NCI-H2196 (cell line): Measurements from ENCODE around the gene CHST10.

Experiments
- DNase-seq: peaks from one replicate; lab custom pipeline; 2025; ENCODE audit not compliant: unreplicated experiment; lab: John Stamatoyannopoulos, UW

The CHST10 gene

GRCh38 chr2:100417711-100418124 is 250 bp upstream of the CHST10 start:
- DNase-seq: no peak

- DNase-seq: no peak
These were observed 1.0 kb downstream of the CHST10 start for GRCh38 chr2:100416397-100416934.

- no peak for DNase-seq
These were observed 3.9 kb downstream of the CHST10 start for GRCh38 chr2:100413571-100413970.

GRCh38 chr2:100412881-100413321 is 4.6 kb downstream of the CHST10 start:
- no peak for DNase-seq

- DNase-seq: no peak
These were observed 5.0 kb downstream of the CHST10 start for GRCh38 chr2:100412466-100412865.

GRCh38 chr2:100411841-100412292 is 5.6 kb downstream of the CHST10 start:
- DNase-seq: no peak

- no peak for DNase-seq
These were observed 7.4 kb downstream of the CHST10 start for GRCh38 chr2:100409975-100410647.

GRCh38 chr2:100409461-100409860 is 8.0 kb downstream of the CHST10 start:
- no peak for DNase-seq

- DNase-seq: no peak
These were observed 8.5 kb downstream of the CHST10 start for GRCh38 chr2:100408941-100409340.

GRCh38 chr2:100408104-100408503 is 9.4 kb downstream of the CHST10 start:
- no peak for DNase-seq

- no peak for DNase-seq
These were observed 9.9 kb downstream of the CHST10 start for GRCh38 chr2:100407563-100407962.

GRCh38 chr2:100407073-100407472 is 10.4 kb downstream of the CHST10 start:
- no peak for DNase-seq

- DNase-seq: no peak
These were observed 11.4 kb downstream of the CHST10 start for GRCh38 chr2:100406120-100406508.

GRCh38 chr2:100405403-100406119 is 11.9 kb downstream of the CHST10 start:
- DNase-seq: no peak

GRCh38 chr2:100404411-100404810 is 13.1 kb downstream of the CHST10 start:
- DNase-seq: no peak

GRCh38 chr2:100403722-100404121 is 13.7 kb downstream of the CHST10 start:
- DNase-seq: no peak

GRCh38 chr2:100401268-100401667 is 16.2 kb downstream of the CHST10 start:
- DNase-seq: no peak

GRCh38 chr2:100399714-100400113 is 17.8 kb downstream of the CHST10 start:
- no peak for DNase-seq

- no peak for DNase-seq
These were observed 19.5 kb downstream of the CHST10 start for GRCh38 chr2:100397976-100398375.

GRCh38 chr2:100397118-100397860 is 20.2 kb downstream of the CHST10 start:
- DNase-seq: no peak

- no peak for DNase-seq
These were observed 21.0 kb downstream of the CHST10 start for GRCh38 chr2:100396483-100396882.
